ENCODE measurements around the gene P3H3. TPM values are rescaled to one million over a fixed set of nuclear protein-coding genes. Genes with fewer than 3 reads are reported as not detected.

Gene P3H3
- total RNA-seq, 1 donor from 2014 or later = 52.7 TPM

DNA sequence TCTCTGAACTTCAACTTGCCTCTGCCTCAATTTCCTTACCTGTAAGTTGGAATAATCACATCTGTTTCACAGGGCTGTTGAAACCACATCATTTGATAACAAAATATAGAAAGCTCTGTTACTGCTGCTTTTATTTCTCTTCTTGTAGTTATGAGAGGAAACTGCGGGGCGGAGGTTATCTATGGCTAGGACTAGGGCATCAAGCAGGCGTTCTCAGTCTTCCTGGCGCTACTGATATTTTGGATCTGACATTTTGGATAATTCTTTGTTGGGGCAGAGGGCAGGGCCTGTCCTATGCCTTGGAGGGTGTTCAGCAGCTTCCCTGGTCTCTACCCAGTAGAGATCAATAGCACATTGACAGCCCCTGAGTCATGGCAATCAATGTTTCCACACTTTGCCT is 3.9 kb downstream of the P3H3 start:
- peak overlapping the region; percentile 68 for H3K4me3 Mint-ChIP-seq
- H3K36me3 Mint-ChIP-seq (ENCODE audit: low read depth) = peaks cover 9% of the 10 kb centered on the region
- TF ChIP-seq, protein P1, sequence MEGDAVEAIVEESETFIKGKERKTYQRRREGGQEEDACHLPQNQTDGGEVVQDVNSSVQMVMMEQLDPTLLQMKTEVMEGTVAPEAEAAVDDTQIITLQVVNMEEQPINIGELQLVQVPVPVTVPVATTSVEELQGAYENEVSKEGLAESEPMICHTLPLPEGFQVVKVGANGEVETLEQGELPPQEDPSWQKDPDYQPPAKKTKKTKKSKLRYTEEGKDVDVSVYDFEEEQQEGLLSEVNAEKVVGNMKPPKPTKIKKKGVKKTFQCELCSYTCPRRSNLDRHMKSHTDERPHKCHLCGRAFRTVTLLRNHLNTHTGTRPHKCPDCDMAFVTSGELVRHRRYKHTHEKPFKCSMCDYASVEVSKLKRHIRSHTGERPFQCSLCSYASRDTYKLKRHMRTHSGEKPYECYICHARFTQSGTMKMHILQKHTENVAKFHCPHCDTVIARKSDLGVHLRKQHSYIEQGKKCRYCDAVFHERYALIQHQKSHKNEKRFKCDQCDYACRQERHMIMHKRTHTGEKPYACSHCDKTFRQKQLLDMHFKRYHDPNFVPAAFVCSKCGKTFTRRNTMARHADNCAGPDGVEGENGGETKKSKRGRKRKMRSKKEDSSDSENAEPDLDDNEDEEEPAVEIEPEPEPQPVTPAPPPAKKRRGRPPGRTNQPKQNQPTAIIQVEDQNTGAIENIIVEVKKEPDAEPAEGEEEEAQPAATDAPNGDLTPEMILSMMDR (conservative IDR thresholded peaks at IDR 0.05) = no peak
- H3K27me3 Mint-ChIP-seq (ENCODE audit: low read depth) = peaks cover 3% of the 10 kb centered on the region
- H3K9me3 Mint-ChIP-seq = no peaks in the 10 kb centered on the region
- no peak for DNase-seq (ENCODE audit: low read depth, low spot score)
- H3K4me1 Mint-ChIP-seq = peaks cover 36% of the 10 kb centered on the region
- H3K27ac Mint-ChIP-seq (ENCODE audit: unreplicated experiment) = no peak overlapping the region

DNA sequence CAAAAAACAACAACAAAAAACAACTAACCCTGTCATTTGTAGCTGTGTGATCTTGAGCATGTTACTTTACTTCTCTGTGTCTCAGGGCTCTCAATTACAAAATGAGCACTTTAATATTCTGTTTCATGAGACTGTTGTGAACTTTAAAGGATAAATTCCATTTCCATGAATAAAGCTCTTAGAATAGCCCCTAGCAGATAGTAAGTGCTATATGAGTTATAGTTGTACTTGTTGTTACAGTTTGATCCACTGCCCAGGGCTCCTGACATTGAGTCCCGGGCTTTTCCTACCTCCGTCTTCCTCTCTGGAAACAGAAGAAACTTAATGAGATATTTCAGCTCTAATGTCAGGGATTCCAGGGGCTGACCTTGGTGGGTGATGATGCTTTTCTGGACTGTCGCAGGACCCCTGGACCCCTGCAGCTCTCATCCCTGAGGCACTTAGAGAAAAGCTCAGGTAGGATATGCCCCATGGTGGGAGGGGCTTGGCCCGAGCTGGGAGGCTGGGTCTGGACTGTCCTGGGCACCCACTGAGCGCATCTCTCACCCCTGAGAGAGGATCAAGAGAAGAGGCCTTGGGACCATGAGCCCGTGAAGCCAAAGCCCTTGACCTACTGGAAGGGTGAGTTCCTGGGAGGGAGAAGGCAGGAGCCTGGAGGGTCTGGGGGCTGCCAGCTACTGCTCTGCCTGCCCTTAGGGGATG is 5.1 kb downstream of the P3H3 start:
- H3K27me3 Mint-ChIP-seq (ENCODE audit: low read depth) = no peaks in the 10 kb centered on the region
- no peaks in the 10 kb centered on the region for H3K9me3 Mint-ChIP-seq
- TF ChIP-seq, protein P1 (conservative IDR thresholded peaks at IDR 0.05) = no peak
- peaks cover 26% of the 10 kb centered on the region for H3K4me1 Mint-ChIP-seq
- peaks cover 6% of the 10 kb centered on the region for H3K36me3 Mint-ChIP-seq (ENCODE audit: low read depth)
- H3K4me3 Mint-ChIP-seq = peak overlapping the region; percentile 69
- no peak overlapping the region for H3K27ac Mint-ChIP-seq (ENCODE audit: unreplicated experiment)
- no peak for DNase-seq (ENCODE audit: low read depth, low spot score)

DNA sequence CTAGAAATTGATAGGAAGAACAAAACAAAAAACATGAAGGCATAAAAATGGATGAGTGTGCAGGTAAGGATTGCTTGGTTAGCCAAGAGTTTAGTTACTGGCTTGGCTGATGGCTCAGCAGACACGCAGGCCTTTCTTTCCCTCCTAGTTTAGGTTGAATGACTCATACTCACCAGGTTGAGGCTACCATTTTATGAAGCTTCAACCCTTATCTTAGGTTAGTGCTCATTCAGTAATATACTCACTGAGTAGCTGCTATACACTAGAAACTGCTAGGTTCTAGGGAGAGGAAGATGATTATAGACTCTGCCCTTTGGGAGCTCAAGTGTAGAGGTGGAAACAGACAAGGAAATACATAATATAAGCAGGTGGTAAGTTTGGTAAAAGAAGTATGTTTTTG is 6.0 kb downstream of the P3H3 start:
- H3K4me3 Mint-ChIP-seq = peak overlapping the region; percentile 3
- H3K9me3 Mint-ChIP-seq = no peaks in the 10 kb centered on the region

DNA sequence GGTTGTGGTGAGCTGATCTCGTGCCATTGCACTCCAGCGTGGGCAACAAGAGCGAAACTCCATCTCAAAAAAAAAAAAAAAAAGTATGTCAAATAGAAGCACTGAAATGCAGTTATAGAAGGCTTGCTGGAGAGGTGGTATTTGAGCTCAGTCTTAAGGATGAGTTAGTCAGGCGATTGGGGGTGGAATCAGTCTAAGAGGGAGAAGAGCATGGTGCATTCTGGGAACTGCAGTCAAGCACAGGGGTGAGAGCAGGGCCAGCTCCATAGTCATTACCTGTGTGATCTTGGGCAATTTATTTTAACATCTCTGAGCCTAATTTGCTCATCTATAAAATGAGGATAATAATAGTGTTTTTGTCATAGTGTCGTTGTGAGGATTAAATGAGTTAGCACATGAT is 6.7 kb downstream of the P3H3 start:
- no peak for DNase-seq (ENCODE audit: low read depth, low spot score)
- Mint-ChIP-seq H3K36me3 (ENCODE audit: low read depth) (peaks cover 6% of the 10 kb centered on the region), H3K27me3 (ENCODE audit: low read depth) (no peaks in the 10 kb centered on the region), H3K4me1 (peaks cover 16% of the 10 kb centered on the region), H3K27ac (ENCODE audit: unreplicated experiment) (no peak overlapping the region), H3K4me3 (peak overlapping the region; percentile 36), H3K9me3 (no peaks in the 10 kb centered on the region)
- TF ChIP-seq, protein P1 (conservative IDR thresholded peaks at IDR 0.05) = no peak

More for the DNA sequence above, 6.0 kb downstream of the P3H3 start:
- TF ChIP-seq, protein P1 (conservative IDR thresholded peaks at IDR 0.05) = no peak
- Mint-ChIP-seq H3K4me1 (peaks cover 22% of the 10 kb centered on the region), H3K36me3 (ENCODE audit: low read depth) (peaks cover 6% of the 10 kb centered on the region), H3K27ac (ENCODE audit: unreplicated experiment) (no peak overlapping the region), H3K27me3 (ENCODE audit: low read depth) (no peaks in the 10 kb centered on the region)
- DNase-seq (ENCODE audit: low read depth, low spot score) = no peak

DNA sequence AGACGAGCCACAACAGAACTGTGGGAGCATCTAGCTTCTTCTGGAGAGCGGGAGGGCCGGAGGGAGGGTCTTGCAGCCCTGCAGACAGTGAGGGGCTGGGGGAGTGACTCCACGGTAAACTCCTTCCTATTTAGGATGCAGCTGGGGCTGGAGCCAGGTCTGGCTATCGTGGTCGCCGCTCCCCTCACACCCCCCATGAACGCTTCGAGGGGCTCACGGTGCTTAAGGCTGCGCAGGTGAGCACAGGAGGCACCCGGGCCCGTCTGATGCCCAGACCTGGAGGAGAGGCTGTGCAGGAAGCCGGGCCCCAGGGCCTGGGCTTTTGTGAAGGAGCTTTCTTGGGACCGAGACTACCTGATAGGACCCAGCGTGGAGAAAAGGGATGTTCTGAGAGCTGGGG is 8.6 kb downstream of the P3H3 start:
- H3K36me3 Mint-ChIP-seq (ENCODE audit: low read depth) = peaks cover 4% of the 10 kb centered on the region
- DNase-seq (ENCODE audit: low read depth, low spot score) = no peak
- peaks cover 7% of the 10 kb centered on the region for H3K4me1 Mint-ChIP-seq
- H3K9me3 Mint-ChIP-seq = no peaks in the 10 kb centered on the region
- H3K4me3 Mint-ChIP-seq = no peak overlapping the region
- TF ChIP-seq, protein P1 (conservative IDR thresholded peaks at IDR 0.05) = no peak
- H3K27ac Mint-ChIP-seq (ENCODE audit: unreplicated experiment) = no peak overlapping the region
- no peaks in the 10 kb centered on the region for H3K27me3 Mint-ChIP-seq (ENCODE audit: low read depth)

Data from neural crest cell (in vitro differentiated cells).